OCI-LY7 (cell line): ENCODE data around the gene RNF220. TPM values are rescaled to one million over a fixed set of nuclear protein-coding genes. Genes with fewer than 3 reads are reported as not detected.

Experiments used
- BruUV-seq: library from RNA; stranded (reverse); fragments of 400-500 nt; replicated peaks from 2 replicates; lab custom pipeline; 2021; lab: Mats Ljungman, UMichigan
- CTCF ChIA-PET: fragments of 300-600 bp; sonication (Branson Sonifier 250); formaldehyde crosslinking; loops from one replicate; lab custom pipeline; 2022; ENCODE audit warnings: antibody characterized with exemption; ENCODE audit not compliant: unreplicated experiment; lab: Charles Lee
- POLR2A ChIA-PET: fragments of 300-600 bp; sonication (Branson Sonifier 250); formaldehyde crosslinking; loops from one replicate; lab custom pipeline; 2022; ENCODE audit warnings: antibody characterized with exemption; lab: Charles Lee
- DNase-seq: peaks from one replicate; pipeline ENCODE4 v3.0.0-alpha.2; 2015; ENCODE audit warnings: low spot score
- H2AFZ ChIP-seq: fragments of 200-600 bp; sonication (generic), shearing (Covaris generic); 2 replicates; pipeline ENCODE4 v1.6.1; 2014; ENCODE audit warnings: mild to moderate bottlenecking, antibody characterized with exemption, low read length, moderate library complexity
- H3K27ac ChIP-seq: fragments of 200-600 bp; sonication (generic); 2 replicates; pipeline ENCODE4 v1.5.1; 2014; ENCODE audit warnings: mixed run types, low read depth, mild to moderate bottlenecking, moderate library complexity, low read length, inconsistent platforms; ENCODE audit not compliant: poor library complexity, severe bottlenecking
- H3K36me3 ChIP-seq: fragments of 200-600 bp; sonication (generic); 2 replicates; pipeline ENCODE4 v1.6.1; 2014; ENCODE audit warnings: mild to moderate bottlenecking, antibody characterized with exemption, low read length, moderate library complexity, mixed read lengths; ENCODE audit not compliant: insufficient read depth
- H3K4me1 ChIP-seq: fragments of 200-600 bp; sonication (generic); 2 replicates; pipeline ENCODE4 v1.5.1; 2014; ENCODE audit warnings: mild to moderate bottlenecking, low read length; ENCODE audit not compliant: insufficient read depth, poor library complexity, severe bottlenecking
- H3K4me2 ChIP-seq: fragments of 200-600 bp; sonication (generic); 2 replicates; pipeline ENCODE4 v1.6.1; 2014; ENCODE audit warnings: mild to moderate bottlenecking, low read length
- H3K4me3 ChIP-seq: fragments of 200-600 bp; sonication (generic); 2 replicates; pipeline ENCODE4 v1.5.1; 2014; ENCODE audit warnings: mild to moderate bottlenecking, low read depth, low read length; ENCODE audit not compliant: poor library complexity, severe bottlenecking
- H3K79me2 ChIP-seq: fragments of 200-600 bp; sonication (generic); 2 replicates; pipeline ENCODE4 v1.6.1; 2016; ENCODE audit warnings: low read depth, mild to moderate bottlenecking, low read length, moderate library complexity, mixed read lengths; ENCODE audit not compliant: insufficient read depth
- H3K9me2 ChIP-seq: fragments of 200-600 bp; sonication (generic); 2 replicates; pipeline ENCODE4 v1.6.1; 2016; ENCODE audit warnings: mild to moderate bottlenecking, low read length, mixed read lengths; ENCODE audit not compliant: insufficient read depth
- H3K9me3 ChIP-seq: fragments of 200-600 bp; sonication (generic); 2 replicates; pipeline ENCODE4 v1.6.1; 2014; ENCODE audit warnings: mild to moderate bottlenecking, mixed run types, low read length, mixed read lengths
- H4K20me1 ChIP-seq: fragments of 200-600 bp; sonication (generic); 2 replicates; pipeline ENCODE4 v1.6.1; 2014; ENCODE audit warnings: mild to moderate bottlenecking, antibody characterized with exemption, low read length, moderate library complexity, mixed read lengths; ENCODE audit not compliant: insufficient read depth
- EZH2phosphoT487 ChIP-seq: fragments of 200-600 bp; sonication (generic); IDR thresholded peaks from 2 replicates; pipeline ENCODE4 v1.6.1; 2018; ENCODE audit warnings: low read depth, borderline replicate concordance, mild to moderate bottlenecking, mixed run types, antibody characterized with exemption, low read length, moderate library complexity, mixed read lengths
- intact Hi-C: fragments of 100-400 bp; cut with micrococcal nuclease; formaldehyde crosslinking; loops from one replicate; pipeline ENCODE4 v1.10.0; 2022; ENCODE audit not compliant: unreplicated experiment
- total RNA-seq, 2 experiments: library from RNA; depleted of rRNA in 1 of 2; stranded (reverse); fragments of >200 nt in 1 of 2; shearing (Covaris generic) in 1 of 2; gene quantifications; 2 replicates each; pipeline ENCODE4 v1.2.3, GENCODE V29; 2014 to 2022
- TF ChIP-seq, protein P1 (sequence below): fragments of 200-600 bp; sonication (generic); conservative IDR thresholded peaks from 2 replicates; pipeline ENCODE4 v1.5.1; 2014; ENCODE audit warnings: mild to moderate bottlenecking, antibody characterized with exemption, low read length, moderate library complexity, mixed read lengths

RNF220 gene
- total RNA-seq, 2 experiments from 2014 or later = 82.3 to 85.5 TPM

- DNase-seq = no peak
- H3K9me3 ChIP-seq = no peaks in the 10 kb centered on the region; the same call in 1 of the 2 replicates
- intact Hi-C loops = loop anchor here (2.0 kb wide), 2 partner anchors 17 to 21 kb away; partner anchors contain the start of genes ARMH1 and TMEM53
- no peaks in the 10 kb centered on the region for H3K79me2 ChIP-seq
- no peaks in the 10 kb centered on the region for H4K20me1 ChIP-seq
- peak overlapping the region; percentile 80 for H3K27ac ChIP-seq
- H3K36me3 ChIP-seq = no peaks in the 10 kb centered on the region; the same call in 1 of the 2 replicates
- peaks cover 57% of the 10 kb centered on the region for H3K4me1 ChIP-seq
- TF ChIP-seq, protein P1, sequence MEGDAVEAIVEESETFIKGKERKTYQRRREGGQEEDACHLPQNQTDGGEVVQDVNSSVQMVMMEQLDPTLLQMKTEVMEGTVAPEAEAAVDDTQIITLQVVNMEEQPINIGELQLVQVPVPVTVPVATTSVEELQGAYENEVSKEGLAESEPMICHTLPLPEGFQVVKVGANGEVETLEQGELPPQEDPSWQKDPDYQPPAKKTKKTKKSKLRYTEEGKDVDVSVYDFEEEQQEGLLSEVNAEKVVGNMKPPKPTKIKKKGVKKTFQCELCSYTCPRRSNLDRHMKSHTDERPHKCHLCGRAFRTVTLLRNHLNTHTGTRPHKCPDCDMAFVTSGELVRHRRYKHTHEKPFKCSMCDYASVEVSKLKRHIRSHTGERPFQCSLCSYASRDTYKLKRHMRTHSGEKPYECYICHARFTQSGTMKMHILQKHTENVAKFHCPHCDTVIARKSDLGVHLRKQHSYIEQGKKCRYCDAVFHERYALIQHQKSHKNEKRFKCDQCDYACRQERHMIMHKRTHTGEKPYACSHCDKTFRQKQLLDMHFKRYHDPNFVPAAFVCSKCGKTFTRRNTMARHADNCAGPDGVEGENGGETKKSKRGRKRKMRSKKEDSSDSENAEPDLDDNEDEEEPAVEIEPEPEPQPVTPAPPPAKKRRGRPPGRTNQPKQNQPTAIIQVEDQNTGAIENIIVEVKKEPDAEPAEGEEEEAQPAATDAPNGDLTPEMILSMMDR = no peak
- no peak for TF ChIP-seq EZH2phosphoT487
- H2AFZ ChIP-seq = peak overlapping the region; percentile 92; the same call in 1 of the 2 replicates
- no peak overlapping the region for H3K4me3 ChIP-seq
- peak overlapping the region; percentile 56 for H3K4me2 ChIP-seq
- ChIA-PET POLR2A (interaction anchor here (0.5 to 5.7 kb wide), 12 partner anchors 11 to 357 kb away, joined by 3 to 69 read pairs (median 8); partner anchors contain the start of genes ARMH1, RNU5D-1 and TMEM53), CTCF (interaction anchor here (1.5 to 2.2 kb wide), 2 partner anchors 17 to 43 kb away, joined by 3 to 11 read pairs; no protein-coding TSS in a partner anchor)
- BruUV-seq = no TSS peak
- H3K9me2 ChIP-seq = no peaks in the 10 kb centered on the region
These were observed 290.6 kb downstream of the RNF220 start for GRCh38 chr1:44695671-44696070.

DNA sequence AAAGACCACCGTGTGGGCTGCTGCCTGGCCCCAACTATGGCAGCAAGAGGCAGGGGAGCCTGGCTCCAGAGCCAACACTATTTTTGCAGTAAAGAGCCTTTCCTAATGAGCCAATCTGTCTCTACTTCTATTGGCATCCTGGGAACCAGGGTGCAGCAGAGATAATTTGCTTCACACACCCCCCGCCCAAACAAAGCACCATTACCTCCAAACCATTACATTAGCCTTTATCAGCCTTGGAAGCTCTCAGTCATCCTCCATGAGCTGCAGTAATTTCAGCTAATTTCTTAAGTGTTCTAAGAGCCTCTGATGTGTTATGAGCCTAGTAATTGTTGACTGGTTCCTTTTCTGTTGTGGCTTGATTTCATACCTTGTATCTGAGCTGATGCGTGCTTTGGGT, 291.0 kb downstream of the RNF220 start:
- ChIA-PET CTCF (interaction anchor here (0.6 to 2.2 kb wide), 8 partner anchors 11 to 540 kb away, joined by 3 to 11 read pairs (median 4); partner anchors contain the start of gene TMEM53), POLR2A (interaction anchor here (0.6 to 5.7 kb wide), 15 partner anchors 8 to 357 kb away, joined by 3 to 69 read pairs (median 6); partner anchors contain the start of genes ARMH1, RNU5D-1 and TMEM53)
- H3K4me1 ChIP-seq = peaks cover 57% of the 10 kb centered on the region
- no peaks in the 10 kb centered on the region for H4K20me1 ChIP-seq
- TF ChIP-seq EZH2phosphoT487 = no peak
- TF ChIP-seq, protein P1 = no peak
- no peaks in the 10 kb centered on the region; the same call in 1 of the 2 replicates for H3K36me3 ChIP-seq
- DNase-seq = no peak
- no peaks in the 10 kb centered on the region; the same call in 1 of the 2 replicates for H3K9me3 ChIP-seq
- H3K4me2 ChIP-seq = peak overlapping the region; percentile 56
- no peaks in the 10 kb centered on the region for H3K9me2 ChIP-seq
- no peak overlapping the region for H3K4me3 ChIP-seq
- H3K27ac ChIP-seq = peak overlapping the region; percentile 80
- no peaks in the 10 kb centered on the region for H3K79me2 ChIP-seq
- intact Hi-C loops = no loop called here
- no TSS peak for BruUV-seq
- H2AFZ ChIP-seq = peak overlapping the region; percentile 28; the same call in 1 of the 2 replicates
